M059J (cell line): ENCODE data around the gene UFSP1. TPM values are rescaled to one million over a fixed set of nuclear protein-coding genes. Genes with fewer than 3 reads are reported as not detected.

Experiments
- DNase-seq: peaks from one replicate; pipeline ENCODE4 v3.0.0-alpha.2; 2012; ENCODE audit warnings: low read depth
- total RNA-seq: library from RNA; depleted of rRNA; stranded (reverse); fragments of >200 nt; shearing (Covaris generic); gene quantifications from 2 replicates; pipeline ENCODE4 v1.2.3, GENCODE V29; 2014

UFSP1 gene
- total RNA-seq, 1 experiment from 2014 or later, result 1.3 TPM

DNA sequence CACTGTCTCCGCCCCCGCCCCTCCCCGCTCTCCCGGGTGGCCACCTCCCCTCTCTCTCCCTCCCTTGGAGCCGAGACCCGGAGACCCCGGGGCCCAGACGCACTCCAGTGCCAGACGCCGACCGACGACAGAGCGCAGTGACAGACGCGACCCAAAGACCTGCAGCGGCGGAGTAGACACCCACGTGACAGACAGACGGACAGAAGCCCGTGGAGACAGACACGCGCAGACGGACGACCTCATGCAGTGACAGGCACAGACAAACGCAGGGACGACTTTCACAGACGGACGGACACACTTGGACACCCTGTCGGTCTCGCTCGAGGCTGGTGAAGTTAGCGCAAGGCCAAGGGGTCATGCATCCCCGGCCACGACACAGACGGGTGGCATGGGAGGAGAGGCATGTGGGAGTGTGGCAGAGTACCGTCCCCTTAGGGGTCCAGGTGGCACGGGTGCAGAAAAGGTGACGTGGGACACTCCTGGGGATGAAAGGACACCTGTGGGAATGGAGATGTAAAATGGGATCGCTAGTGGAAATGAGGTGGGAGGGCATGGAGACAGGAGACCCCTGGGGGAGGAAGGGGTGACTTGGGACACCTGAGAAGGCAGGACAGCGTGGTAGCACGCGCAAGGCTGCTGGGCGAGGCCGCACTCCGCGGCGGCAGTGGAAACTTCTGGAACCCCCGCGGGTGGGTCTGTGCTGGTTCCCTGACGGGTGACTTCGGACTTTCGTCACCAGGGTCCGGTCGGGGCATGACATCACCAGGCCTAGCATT, 6.6 kb upstream of the UFSP1 start:
- DNase-seq, result no peak

DNA sequence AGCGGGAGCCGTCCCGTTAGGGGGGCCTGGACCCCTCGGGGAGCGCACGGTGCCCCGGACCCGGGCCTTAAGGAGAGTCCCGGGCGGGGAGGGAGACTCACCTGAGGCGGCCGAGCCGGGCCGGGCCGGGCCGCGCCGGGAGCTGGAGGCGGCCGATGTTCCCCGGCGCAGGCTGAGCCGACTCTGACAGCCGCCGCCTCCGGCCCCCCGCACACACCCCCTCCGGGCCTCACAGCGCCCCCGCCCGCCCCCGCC, 6.1 kb upstream of the UFSP1 start, which contains the start of gene ACHE:
TSS of gene ACHE (minus strand) at position 188 of the 255 bp plus-strand sequence. CDS start 1,656 bp downstream, outside the sequence.
- DNase-seq, result no peak

DNA sequence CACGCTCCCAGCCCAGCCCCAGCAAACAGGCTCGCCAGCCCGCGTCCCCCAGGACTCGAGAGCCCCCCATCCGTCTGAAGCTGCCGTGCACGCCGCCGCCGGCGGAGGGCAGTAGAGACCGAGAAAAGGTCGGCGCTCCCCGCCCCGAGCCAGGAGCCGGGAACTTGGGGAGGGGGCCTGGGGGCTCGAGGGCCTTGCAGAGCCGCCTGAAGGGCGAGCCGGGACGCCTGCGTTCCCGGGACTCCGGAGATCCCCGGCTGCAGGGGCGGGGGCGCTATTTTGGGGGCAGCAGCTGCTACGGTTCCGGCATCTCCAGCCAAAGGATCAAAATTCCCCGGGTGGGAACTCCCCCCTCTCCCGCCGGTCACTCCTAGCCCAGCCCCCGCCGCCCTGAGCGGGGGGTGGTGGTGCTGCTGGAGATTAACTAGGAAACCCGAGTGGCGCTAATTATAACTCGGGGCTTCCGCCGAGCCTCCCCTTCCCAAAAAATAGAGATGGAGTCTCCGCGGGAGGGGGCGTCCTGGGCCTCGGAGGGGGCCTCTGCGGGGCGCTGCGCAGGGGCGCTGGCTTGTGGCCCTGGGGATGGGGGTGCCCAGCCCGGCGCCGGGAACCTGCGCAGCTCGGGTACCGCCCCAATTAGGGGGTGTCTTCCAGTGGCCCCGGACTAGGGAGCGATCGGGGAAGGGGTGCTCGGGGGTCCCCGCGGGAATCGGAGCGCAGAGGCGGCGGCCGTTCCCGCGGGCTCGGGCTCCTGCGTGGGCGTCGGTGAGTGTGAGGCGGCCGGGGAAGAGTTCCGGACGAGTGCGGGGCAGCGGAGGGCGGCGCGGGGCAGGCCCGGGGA, 5.6 kb upstream of the UFSP1 start:
- no peak for DNase-seq

DNA sequence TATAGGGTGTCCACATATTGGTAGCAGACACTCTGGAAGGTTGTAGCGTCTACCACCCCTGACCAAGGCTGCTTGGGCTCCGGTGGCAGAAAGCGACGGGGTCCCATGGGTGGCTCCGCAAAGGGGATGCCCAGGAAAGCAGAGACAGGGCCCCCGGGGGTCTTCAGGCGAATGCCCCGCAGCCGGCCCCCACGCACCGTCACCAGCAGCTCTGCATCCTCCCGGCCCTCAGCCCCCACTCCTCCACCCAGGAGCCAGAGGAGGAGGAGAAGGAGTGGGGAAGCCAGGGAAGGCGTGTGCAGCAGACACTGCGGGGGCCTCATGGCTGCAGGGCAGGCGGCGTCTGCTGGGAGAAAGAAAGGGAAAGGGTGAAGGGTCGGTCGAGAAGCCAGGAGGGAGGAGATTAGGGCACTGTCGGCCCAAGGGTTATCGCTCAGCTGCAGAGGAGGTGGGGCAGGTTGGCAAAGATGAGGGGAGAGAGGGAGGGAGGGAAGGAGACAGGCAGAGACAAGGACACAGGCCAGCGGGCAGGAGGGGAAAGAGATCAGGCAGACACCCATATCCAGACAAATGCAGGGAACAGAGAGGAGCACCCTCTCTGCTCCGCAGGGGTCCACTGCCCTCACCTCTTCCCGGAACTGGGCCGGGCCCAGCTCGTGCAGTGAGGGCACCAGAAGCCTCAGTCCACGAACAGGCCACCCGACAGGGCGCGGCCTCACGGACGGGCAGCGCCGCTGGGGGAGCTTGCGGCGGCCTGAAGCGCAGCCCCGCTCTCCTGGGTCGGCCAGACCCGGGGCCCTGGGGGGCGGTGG, 4.6 kb upstream of the UFSP1 start:
- no peak for DNase-seq

DNA sequence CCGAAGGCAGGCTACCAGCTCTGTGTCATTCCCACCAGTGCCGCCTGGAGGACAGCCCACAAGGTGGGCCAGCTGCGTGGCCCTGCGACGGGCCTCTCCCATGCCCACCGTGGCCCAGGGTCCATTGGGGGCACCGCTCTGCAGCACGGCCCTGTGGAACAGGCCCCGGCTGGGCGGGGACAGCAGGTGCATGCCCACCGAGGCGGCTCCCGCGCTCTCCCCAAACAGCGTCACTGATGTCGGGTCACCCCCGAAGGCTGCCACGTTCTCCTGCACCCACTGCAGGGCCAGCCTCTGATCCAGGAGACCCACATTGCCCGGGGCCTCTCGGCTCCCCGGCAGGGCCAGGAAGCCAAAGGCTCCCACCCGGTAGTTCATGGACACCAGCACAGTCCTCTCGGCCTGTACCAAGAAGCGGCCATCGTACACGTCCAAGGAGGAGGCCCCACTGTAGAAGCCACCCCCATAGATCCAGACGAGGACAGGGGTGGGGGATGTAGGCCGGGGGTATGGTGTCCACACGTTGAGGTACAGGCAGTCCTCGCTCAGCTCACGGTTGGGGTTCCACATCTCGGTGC, 3.9 kb upstream of the UFSP1 start:
- DNase-seq, result no peak

DNA sequence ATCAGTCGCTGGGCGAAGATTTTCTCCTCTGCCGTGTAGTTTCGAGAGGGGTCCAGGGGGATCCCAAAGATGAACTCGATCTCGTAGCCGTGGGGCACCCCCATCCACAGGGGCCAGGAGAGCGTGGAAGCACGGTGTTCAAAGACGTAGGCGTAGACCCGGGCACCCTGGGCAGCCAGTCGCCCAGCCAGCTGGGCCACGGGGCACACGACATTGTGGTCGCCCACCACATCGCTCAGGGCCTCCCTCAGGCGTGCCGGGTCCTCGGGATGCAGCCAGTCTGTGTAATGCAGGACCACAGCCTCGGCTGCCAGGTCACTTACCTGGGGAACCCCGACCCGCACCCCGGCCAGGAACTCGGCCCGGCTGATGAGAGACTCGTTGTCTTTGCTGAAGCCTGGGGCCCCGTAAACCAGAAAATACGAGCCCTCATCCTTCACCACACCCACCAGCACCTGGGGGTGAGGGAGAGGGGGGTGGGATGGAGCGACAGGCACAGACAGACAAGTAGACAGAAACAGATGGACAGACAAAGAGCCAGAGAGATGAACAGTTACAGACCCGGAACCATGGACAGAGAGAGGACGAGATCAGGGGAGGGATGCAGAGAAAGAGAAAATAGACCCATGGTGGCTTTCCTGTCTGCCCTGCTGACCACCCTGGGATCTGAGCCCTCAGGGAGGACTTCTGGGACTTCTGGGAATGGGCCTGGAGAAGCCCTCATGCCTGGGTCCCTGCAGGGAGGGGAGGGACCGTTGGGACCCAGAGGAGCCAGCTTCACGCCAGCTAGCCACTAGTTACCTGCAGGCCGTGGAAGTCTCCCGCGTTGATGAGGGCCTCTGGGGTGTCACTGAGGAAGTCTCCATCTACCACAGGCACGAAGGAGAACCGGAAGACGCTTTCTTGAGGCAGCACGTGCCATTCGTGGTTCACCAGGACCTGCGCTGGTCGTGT, 3.1 kb upstream of the UFSP1 start:
- DNase-seq, result no peak

DNA sequence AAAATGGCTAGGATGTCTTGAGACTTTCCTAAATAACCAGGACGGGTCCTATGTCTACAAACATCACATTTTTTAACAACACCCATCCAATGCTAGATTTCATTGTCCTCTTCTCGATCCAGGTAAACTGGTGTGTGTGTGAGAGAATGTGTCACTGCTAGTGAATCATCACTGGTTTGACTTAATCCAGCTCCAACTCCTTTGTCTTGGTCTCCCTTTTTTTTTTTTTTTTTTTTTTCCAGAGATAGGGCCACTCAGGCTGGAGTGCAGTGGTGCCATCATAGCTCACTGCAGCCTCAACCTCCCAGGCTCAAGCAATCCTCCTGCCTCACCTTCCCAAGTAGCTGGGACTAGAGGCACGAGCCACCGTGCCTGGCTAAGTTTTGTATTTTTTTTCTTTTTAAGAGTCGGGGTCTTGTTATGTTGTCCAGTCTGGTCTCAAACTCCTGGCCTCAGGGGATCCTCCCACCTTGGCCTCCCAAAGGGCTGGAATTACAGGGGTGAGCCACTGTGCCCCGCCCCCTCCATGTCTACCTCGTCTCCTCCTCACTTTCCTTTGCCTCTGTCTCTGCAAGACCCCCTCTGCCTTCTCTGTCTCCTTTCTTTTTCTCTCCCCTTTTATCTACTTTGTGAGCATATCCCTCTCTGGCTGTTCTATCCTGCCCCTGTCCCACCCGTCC, 2.2 kb upstream of the UFSP1 start:
- DNase-seq, result peak; percentile 79

DNA sequence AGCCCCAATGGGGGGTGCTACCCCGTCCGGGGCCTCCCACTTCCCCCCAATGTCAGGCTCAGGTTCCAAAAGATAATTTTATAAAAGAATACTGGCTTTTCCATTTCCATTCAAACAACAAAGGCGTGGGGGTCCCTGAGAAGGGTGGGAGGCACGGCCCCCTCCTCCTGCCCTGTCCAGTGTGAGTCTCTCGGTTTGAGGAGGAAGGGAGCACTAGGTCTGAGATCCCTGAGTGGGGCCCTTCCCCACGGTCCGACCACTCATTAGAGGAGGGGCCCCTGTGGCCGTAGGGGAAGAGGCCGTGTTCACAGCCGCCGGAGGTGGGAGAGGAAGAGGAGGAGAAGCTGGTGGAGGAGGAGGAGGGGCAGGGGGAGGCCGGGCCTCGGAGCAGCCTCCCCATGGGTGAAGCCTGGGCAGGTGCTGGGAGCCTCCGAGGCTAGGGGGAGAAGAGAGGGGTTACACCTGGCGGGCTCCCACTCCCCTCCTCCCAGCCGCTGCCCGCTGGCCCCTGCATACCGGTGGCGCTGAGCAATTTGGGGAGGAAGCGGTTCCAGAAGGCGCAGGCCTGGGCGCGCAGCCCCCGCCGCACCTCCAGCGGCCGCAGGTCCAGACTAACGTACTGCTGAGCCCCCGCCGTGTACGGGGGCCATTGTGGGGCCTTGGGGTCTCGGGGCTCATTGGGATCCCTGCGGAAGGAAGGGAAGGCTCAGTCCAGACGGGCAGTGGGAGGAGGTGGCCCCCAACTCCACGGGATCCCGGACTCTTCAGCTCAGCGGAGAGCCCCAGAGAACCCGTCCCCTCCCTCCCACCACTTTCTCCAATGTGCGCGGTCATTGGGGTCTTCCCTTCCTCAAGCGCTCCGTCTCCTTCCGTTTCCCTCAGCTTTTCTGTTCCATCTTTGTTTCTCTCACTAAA, 1.4 kb upstream of the UFSP1 start:
- no peak for DNase-seq

DNA sequence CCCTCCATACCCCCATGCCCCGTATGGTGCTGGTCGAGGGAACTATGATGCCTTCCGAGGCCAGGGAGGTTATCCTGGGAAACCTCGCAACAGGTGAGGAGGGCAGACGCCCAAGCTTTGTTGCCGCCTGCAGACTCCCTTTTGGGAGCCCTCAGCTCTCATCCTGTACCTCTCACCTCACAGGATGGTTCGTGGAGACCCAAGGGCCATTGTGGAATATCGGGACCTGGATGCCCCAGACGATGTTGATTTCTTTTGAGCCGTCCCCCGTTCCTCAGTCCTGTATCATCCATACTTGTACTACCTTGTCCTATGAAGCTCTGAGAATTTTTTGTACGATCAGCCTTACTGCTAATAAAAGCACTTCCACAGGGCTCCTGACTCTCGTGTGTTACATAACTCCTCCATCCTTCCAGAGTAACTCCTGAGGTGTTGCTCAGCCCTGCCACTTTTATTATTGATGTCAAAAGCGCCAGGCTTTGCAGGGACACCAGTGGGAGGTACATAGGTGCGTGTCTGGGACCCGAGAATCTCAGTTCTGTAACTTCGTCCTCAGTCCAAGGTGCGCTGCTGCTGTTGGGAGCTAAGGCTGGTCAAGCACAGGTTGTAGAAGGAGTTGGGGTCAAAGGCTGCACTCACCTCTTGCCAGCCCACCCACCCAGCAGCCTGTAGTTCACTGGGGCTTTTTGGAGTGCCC, 1.1 kb downstream of the UFSP1 start:
- peak; percentile 40 for DNase-seq

DNA sequence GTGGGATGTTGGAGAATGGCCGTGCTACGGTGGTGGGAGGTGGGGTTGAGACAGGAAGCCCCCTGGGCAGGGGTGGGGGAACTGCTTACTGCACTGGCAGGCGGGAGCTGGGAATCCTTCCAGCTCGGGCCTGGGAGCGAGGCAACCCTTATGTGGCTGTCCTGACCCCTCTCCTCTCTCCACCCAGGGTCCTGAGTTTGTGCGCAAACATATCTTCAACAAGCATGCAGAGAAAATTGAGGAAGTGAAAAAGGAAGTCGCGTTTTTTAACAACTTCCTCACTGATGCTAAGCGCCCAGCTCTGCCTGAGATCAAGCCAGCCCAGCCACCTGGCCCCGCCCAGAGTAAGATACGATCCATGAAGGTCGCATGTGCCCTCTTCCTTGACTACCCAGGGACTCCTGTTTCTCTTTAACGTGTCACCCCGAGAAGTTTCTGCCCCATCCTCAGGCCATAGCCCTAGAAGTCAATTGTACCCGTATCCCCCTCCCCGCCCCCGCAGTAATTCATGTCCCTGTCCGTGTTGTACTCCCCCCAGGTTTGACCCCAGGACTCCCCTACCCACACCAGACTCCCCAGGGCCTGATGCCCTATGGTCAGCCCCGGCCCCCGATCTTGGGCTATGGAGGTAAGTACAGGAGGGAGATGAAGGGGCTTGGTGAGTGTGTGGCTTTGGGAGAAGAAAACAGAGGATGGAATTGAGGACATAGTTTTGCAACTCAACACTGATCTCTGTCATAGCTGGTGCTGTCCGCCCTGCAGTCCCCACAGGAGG, 1.8 kb downstream of the UFSP1 start:
- no peak for DNase-seq

DNA sequence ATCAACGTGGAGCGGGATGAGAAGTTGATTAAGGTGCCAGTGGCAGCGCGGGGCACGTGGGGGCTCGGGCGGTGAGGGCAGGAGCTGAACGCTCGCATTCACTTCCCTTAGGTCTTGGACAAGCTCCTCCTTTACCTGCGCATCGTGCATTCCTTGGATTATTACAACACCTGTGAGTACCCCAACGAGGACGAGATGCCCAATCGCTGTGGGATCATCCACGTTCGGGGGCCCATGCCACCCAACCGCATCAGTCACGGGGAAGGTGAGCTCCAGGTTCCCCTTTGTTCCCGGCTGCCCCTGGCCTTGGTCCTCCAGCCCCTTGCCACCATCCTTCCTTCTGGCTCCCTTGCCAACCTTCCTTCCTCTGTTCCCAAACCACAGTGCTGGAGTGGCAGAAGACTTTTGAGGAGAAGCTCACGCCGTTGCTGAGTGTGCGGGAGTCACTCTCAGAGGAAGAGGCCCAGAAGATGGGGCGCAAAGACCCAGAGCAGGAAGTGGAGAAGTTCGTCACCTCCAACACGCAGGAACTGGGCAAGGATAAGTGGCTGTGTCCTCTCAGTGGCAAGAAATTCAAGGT, 2.5 kb downstream of the UFSP1 start:
- DNase-seq, result no peak

DNA sequence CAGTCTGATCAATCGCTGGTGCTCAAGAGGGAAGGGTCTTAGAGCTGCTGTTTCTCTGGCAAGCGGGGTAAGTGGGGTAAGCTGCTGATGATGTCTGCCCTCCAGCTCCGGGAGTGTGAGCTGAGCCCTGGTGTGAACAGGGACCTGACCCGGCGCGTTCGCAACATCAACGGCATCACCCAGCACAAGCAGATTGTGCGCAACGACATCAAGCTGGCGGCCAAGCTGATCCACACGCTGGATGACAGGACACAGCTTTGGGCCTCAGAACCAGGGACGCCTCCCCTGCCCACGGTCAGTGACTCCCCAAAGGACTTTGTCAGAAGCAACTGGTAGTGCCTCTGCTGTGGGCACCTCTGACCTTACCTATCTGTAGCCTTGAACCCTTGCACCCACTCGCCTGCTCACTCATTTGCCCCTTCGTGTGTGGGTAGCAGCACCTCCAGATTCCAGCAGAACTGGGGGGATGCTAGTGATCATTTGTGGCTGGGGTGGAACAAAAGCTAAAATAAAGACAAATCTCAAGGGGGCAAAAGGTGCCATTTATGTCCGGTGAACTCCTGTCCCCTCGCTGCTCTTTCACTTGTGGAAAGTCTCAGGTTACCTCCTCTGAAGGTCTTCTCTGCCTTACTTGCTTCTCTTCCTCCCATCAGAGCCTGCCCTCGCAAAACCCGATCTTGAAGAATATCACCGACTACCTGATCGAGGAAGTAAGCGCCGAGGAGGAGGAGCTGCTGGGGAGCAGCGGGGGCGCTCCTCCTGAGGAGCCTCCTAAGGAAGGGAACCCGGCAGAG, 3.2 kb downstream of the UFSP1 start:
- DNase-seq, result no peak

DNA sequence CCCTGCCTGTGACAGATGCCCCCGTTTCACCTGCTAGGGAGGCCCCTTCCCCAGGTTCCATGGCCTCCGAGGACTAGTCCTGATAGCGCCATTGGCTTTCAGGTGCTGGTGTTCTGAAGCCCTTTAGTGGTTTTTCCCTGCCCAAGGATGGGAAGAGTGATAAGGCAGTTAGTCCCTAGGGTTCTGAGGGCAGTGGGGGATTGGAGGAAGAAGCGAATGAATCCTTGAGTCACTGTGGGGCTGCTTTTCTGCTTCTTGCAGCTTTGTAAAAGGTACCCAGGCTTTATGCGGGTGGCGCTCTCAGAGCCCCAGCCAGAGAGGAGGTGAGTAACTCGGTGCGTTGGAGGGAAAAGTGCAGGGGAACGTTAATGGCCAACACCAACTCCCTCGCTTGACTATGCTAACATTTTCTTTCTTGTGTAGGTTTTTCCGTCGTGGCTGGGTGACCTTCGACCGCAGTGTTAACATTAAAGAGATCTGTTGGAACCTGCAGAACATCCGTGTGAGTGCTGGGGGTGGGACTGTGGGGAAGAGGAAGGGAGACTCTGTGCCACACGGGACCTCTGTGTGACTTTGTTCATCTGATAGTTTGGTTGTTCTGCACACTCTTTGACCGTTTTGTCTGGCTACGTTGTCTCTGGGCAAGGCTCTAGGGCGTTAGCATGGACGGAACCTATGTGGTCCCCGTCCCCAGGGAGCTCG, 3.9 kb downstream of the UFSP1 start:
- DNase-seq, result no peak

DNA sequence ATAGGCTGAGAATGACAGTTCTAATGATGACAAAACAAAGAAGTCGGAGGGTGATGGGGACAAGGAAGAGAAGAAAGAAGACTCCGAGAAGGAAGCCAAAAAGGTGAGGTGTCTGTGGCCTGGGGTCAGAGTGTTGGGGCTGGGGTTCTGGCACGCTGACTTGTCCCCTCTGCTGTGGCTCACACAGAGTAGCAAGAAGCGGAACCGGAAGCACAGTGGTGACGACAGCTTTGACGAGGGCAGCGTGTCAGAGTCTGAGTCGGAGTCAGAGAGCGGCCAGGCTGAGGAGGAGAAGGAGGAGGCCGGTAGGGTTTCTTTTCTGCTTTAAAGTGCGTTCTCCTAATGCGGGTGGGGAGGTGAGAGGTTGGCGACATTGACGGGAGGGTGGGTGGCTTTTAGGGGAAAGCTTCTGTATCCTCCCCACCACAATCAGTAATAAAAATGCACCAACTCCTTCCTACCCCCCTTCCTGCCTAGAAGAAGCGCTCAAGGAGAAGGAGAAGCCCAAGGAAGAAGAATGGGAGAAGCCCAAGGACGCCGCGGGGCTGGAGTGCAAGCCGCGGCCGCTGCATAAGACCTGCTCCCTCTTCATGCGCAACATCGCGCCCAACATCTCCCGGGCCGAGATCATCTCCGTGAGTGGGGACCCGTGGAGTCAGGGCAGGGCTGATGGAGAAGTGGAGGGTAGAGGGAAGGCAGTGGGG, 4.6 kb downstream of the UFSP1 start:
- no peak for DNase-seq

DNA sequence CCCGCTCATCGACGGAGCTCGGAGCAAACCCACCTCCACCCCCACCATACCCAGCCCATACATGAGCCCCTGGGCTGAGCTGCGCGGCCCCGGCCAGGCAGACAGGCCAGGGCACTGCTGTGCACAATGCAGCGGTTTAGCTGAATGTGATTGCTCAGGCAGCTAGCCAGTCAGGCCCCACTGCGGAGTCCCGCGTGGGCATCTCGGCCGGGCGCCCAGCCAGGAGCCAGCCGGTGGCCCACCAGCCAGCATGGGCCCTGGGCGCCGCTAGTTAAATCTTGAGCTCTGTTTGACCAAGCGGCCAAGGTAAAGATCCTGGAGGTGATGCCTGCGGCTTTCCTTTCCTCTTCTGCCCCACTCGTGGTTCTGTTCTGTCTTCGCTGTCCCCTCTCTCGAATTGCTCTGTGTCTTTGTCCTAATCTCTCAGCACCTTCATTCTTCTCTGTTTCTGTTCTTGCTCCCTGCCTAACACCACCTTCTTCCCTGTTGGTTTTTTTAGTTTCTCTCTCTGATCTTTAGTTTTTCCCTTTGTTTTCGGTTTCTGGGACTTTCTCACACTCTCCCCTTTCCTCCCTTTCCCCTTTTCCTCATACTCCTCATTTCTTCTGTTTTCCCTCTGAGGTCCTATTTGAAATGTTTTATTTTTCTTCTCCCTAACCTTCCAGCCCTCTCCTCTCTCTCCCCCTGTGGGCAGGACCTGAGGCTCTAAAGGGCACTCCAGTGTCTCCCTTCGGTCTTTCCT, 6.6 kb downstream of the UFSP1 start:
- DNase-seq, result no peak
